ENCODE results near the gene NDUFB1. TPM values are rescaled to one million over a fixed set of nuclear protein-coding genes. Genes with fewer than 3 reads are reported as not detected.
A peak's percentile ranks its signal among the peaks of the same experiment; 100 is the strongest.

The NDUFB1 gene
- 100 to 1,000 TPM; 136 to 140 TPM for total RNA-seq

DNA sequence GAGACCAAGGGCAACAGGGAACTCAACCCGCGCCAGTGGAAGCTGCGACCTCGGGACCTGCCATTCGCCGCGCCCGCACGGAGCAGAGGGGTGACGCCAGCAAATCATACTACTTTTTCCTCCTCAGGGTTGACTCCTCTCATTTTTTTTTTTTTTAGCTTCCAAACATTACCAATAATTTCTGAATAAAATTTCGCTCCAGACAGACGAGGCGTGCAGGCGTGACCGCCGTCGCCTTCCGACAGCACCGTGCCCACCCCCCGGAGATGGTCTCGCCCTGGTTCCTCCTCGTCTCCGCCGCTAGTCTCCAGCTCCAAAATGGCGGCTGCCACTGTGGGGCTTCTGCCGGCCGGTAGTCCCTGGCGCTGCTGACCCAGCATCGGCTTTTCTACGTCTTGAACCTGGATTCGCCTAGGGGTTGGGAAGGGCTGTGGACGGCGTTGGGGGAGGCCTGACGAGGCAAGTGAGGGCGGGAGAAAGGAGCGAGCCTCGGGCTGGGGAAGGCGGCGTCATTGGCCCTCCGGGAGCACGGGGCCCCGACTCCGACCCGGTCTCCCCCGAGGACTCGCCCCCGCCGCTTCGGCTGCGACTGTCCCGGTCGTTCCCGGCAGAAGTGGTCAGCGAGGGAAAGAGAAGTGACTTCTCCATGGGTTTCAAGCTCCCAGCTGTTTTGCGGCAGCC lies at the start of gene NDUFB1, which contains the start of gene CPSF2:
NDUFB1 (minus strand) TSS at position 37 of the 681 bp plus-strand sequence. CDS start 4,069 bp downstream, outside the sequence.
CPSF2 (plus strand) TSS at position 300 of the 681 bp plus-strand sequence. CDS start 9,016 bp downstream, outside the sequence.
- Mint-ChIP-seq H3K27me3 (no peaks in the 10 kb centered on the region), H3K4me1 (peaks cover 50% of the 10 kb centered on the region), H3K9me3 (no peaks in the 10 kb centered on the region), H3K36me3 (ENCODE audit: low read depth) (peaks cover 47% of the 10 kb centered on the region), H3K27ac (peak within 1 kb of the TSS; percentile 97), H3K4me3 (peak within 1 kb of the TSS; percentile 85)
- POLR2A ChIA-PET, result interaction anchor here (0.7 to 11.2 kb wide), 18 partner anchors 12 to 1007 kb away, joined by 3 to 149 read pairs (median 4); partner anchors contain the start of genes ATXN3, PPP4R3A, TC2N and TRIP11
- CTCF ChIA-PET, result interaction anchor here (0.6 to 7.0 kb wide), 9 partner anchors 13 to 1020 kb away, joined by 3 to 141 read pairs (median 3); partner anchors contain the start of genes ATXN3 and TRIP11
- DNase-seq, result peak; percentile 86

DNA sequence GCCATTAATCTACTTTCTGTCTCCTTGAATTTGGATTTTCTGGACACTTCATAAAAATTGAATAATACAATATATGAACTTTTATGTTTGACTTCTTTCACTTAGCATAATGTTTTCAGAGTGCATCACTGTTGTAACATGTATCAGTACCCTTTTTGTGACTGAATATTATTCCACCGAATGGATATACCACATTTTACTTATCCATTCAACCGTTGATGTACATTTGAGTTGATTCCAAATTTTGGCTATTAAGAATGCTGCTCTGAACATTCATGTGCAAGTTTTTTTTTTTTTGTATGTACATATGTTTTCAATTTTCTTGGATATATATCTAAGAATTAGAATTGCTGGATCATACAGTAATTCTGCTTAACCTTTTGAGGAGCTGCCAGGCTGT lies 43.5 kb upstream of the NDUFB1 start:
- Mint-ChIP-seq H3K4me1 (no peaks in the 10 kb centered on the region), H3K27ac (no peak overlapping the region), H3K9me3 (peaks cover 6% of the 10 kb centered on the region), H3K27me3 (no peaks in the 10 kb centered on the region), H3K4me3 (no peak overlapping the region), H3K36me3 (ENCODE audit: low read depth) (peaks cover 60% of the 10 kb centered on the region)
- no peak for DNase-seq
- POLR2A ChIA-PET, result no interaction called here
- CTCF ChIA-PET, result no interaction called here

DNA sequence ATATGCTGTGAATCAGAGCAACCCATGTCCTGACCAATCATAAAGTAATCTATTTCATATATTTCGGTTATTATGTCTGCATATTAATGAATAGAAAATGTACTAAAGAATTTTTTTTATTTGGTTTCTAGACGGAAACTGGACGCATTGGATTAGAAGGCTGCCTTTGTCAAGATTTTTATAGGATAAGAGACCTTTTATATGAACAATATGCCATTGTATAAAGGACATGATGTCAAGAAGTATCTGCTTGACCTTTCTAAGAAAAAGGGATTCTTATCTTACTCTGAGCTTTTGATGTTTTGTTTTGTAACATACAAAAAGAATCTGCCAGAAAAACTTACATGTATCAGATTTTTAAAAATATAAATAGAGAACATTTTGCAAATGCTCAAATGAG lies 40.0 kb upstream of the NDUFB1 start:
- CTCF ChIA-PET, result no interaction called here
- H3K36me3 Mint-ChIP-seq (ENCODE audit: low read depth), result peaks cover 67% of the 10 kb centered on the region

DNA sequence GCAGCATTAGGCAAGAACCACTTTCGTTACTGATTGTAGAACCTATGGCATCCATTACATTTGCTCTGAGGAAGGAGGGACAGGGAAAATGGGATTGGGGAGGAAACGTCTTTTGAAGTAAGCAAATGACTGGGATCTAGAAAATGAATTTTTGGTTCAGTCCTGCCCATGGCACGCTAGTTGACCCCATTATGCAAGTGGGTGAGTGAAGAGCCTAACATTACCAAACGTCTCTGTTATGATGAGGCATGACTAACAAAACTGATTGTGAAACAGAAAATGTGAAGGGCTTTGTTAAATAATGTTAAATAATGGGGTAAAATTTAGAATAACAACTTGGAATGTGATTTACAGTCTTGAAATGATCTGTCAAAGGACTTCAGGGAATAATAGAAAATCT lies 39.1 kb upstream of the NDUFB1 start:
- Mint-ChIP-seq H3K9me3 (peaks cover 6% of the 10 kb centered on the region), H3K27me3 (no peaks in the 10 kb centered on the region), H3K27ac (no peak overlapping the region), H3K4me3 (no peak overlapping the region), H3K36me3 (ENCODE audit: low read depth) (peaks cover 72% of the 10 kb centered on the region), H3K4me1 (peaks cover 10% of the 10 kb centered on the region)
- POLR2A ChIA-PET, result no interaction called here
- no peak for DNase-seq
- CTCF ChIA-PET, result no interaction called here

More for the DNA sequence above, 40.0 kb upstream of the NDUFB1 start:
- POLR2A ChIA-PET, result no interaction called here
- DNase-seq, result no peak
- H3K9me3 Mint-ChIP-seq, result peaks cover 6% of the 10 kb centered on the region
- H3K27me3 Mint-ChIP-seq, result no peaks in the 10 kb centered on the region
- no peak overlapping the region for H3K27ac Mint-ChIP-seq
- peaks cover 10% of the 10 kb centered on the region for H3K4me1 Mint-ChIP-seq
- no peak overlapping the region for H3K4me3 Mint-ChIP-seq

DNA sequence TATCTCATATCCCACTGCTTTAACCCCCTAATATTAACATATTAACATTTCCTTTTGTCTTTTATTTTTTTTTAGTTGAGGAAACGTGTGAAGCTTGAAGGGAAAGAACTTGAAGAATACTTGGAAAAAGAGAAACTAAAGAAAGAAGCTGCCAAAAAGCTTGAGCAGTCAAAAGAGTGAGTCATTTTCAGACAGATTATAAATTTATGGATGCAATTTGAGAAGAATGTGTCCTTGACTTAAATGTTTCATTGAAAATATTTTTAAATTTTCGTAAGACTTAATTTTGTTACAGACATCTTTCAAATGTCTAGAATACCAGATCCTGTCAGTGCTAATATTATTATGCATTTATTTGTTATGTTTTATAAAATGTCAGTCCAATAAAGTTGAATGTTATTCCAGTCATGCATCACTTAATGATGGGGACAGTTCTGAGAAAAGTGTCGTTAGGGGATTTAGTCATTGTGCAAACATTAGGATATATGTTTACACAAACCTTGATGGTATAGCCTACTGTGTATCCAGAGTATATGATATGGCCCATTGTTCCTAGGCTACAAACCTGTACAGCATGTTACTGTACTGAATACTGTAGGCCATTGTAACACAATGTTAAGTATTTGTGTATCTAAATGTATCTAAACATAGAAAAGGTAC lies 32.9 kb upstream of the NDUFB1 start:
- CTCF ChIA-PET, result no interaction called here
- Mint-ChIP-seq H3K9me3 (no peaks in the 10 kb centered on the region), H3K27ac (no peak overlapping the region), H3K4me3 (no peak overlapping the region), H3K36me3 (ENCODE audit: low read depth) (peaks cover 52% of the 10 kb centered on the region), H3K4me1 (peaks cover 10% of the 10 kb centered on the region), H3K27me3 (no peaks in the 10 kb centered on the region)
- no peak for DNase-seq
- POLR2A ChIA-PET, result no interaction called here

DNA sequence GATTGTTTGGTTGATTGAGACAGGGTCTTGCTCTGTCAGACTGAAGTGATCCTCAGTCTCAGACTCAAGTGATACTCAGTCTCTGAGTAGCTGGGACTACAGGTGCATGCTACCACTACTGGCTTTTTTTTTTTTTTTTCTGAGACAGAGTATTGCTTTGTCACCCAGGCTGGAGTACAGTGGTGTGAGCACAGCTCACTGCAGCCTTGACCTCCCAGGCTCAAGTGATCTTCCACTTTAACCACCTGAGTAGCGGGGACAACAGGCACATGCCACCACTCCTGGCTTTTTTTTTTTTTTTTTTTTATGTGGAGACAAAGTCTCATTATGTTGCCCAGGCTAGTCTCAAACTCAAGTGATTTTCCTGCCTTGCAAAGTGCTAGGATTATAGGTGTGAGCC lies 32.1 kb upstream of the NDUFB1 start:
- Mint-ChIP-seq H3K27me3 (no peaks in the 10 kb centered on the region), H3K36me3 (ENCODE audit: low read depth) (peaks cover 52% of the 10 kb centered on the region), H3K9me3 (no peaks in the 10 kb centered on the region), H3K27ac (no peak overlapping the region), H3K4me3 (no peak overlapping the region), H3K4me1 (peaks cover 10% of the 10 kb centered on the region)
- no peak for DNase-seq
- ChIA-PET POLR2A (no interaction called here), CTCF (interaction anchor here (0.6 kb wide), 1 partner anchor 536 kb away, joined by 5 read pairs; no protein-coding TSS in a partner anchor)

DNA sequence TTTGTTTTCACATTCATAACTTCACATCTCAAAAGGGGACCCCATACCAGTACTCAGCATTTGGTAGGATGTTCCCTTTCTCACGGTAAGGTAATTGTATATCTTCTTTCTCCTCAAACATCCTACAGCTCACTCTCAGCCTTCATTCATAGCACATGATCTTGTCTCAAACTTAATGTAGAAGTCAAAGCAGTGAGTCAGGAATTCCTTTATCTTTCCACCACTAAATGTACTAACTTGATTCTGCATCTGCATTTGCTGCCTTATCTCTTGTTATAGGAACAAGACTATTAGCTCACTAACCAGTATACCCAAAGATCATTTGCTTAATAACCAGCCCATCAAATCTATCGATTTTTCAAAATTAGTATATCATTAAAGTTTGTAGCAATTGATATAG lies 23.2 kb upstream of the NDUFB1 start:
- H3K4me1 Mint-ChIP-seq, result peaks cover 5% of the 10 kb centered on the region
- no peak overlapping the region for H3K27ac Mint-ChIP-seq
- H3K27me3 Mint-ChIP-seq, result no peaks in the 10 kb centered on the region
- no peaks in the 10 kb centered on the region for H3K9me3 Mint-ChIP-seq
- ChIA-PET POLR2A (interaction anchor here (0.9 to 1.2 kb wide), 2 partner anchors 24 to 39 kb away, joined by 3 to 6 read pairs; partner anchors contain the start of gene ATXN3), CTCF (no interaction called here)
- DNase-seq, result no peak
- H3K4me3 Mint-ChIP-seq, result no peak overlapping the region
- peaks cover 58% of the 10 kb centered on the region for H3K36me3 Mint-ChIP-seq (ENCODE audit: low read depth)

DNA sequence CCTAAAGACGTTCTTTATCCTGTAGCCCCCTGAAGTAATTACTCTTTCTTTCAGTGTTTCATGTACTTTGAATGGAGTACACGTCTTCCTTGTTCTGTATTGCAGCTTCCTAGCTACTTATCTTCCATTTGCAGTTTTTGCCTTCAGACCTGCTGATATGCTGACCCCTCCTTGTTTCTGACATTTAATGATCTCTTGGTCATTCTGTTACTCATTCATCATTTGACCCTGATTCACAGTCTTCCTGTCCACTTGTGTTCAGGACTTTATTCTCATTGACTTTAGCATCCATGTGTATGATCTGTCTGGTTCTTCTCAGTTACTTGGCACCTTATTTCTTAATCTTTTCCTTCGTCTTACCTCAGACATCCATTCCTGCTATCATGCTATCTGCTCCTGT lies 22.5 kb upstream of the NDUFB1 start:
- H3K27ac Mint-ChIP-seq, result no peak overlapping the region
- no peaks in the 10 kb centered on the region for H3K27me3 Mint-ChIP-seq
- H3K4me3 Mint-ChIP-seq, result no peak overlapping the region
- ChIA-PET CTCF (no interaction called here), POLR2A (interaction anchor here (0.7 to 0.9 kb wide), 2 partner anchors 22 to 38 kb away, joined by 3 to 6 read pairs; partner anchors contain the start of genes ATXN3, CPSF2 and NDUFB1)
- peaks cover 5% of the 10 kb centered on the region for H3K4me1 Mint-ChIP-seq
- no peak for DNase-seq
- peaks cover 56% of the 10 kb centered on the region for H3K36me3 Mint-ChIP-seq (ENCODE audit: low read depth)
- no peaks in the 10 kb centered on the region for H3K9me3 Mint-ChIP-seq

DNA sequence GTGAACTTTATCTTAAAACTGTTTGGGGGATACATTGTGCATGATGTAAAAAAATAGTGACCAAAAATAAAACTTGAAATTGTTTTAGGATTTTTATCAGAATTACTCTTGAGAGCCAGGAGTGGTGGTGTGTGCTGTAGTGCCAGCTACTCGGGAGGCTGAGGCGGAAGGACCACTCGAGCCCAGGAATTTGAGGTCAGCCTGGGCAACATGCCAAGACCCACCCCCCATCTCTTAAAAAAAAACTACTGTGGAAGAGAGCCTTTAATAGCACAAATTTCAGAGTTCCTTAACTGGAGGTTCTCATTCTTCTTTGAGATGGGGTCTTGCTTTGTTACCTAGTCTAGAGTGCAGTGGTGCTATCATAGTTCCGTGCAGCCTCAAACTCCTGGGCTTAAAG lies 21.8 kb upstream of the NDUFB1 start:
- H3K4me3 Mint-ChIP-seq, result no peak overlapping the region
- DNase-seq, result no peak
- H3K36me3 Mint-ChIP-seq (ENCODE audit: low read depth), result peaks cover 57% of the 10 kb centered on the region
- no peaks in the 10 kb centered on the region for H3K9me3 Mint-ChIP-seq
- peaks cover 5% of the 10 kb centered on the region for H3K4me1 Mint-ChIP-seq
- CTCF ChIA-PET, result no interaction called here
- H3K27me3 Mint-ChIP-seq, result no peaks in the 10 kb centered on the region
- POLR2A ChIA-PET, result interaction anchor here (0.7 kb wide), 1 partner anchor 22 kb away, joined by 3 read pairs; the partner anchor contains the start of genes CPSF2 and NDUFB1
- H3K27ac Mint-ChIP-seq, result no peak overlapping the region

DNA sequence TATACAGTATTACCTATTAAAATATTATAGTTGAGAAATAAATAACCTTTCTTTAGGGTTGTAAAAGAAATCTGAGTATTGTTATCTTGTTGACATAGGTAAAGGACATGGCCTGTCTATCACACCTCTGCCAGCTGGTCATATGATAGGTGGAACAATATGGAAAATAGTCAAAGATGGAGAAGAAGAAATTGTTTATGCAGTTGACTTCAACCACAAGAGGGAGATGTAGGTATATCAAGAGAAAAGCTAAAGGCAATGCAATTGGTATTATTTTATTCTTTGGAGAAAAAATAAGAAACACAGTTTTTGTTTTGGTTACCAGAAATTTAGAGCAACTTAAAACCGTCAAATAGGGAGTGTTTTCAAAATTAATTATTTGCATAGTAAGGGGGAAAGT lies 13.8 kb upstream of the NDUFB1 start:
- DNase-seq, result no peak
- Mint-ChIP-seq H3K27ac (no peak overlapping the region), H3K4me3 (no peak overlapping the region), H3K36me3 (ENCODE audit: low read depth) (peaks cover 47% of the 10 kb centered on the region), H3K27me3 (no peaks in the 10 kb centered on the region), H3K4me1 (no peaks in the 10 kb centered on the region), H3K9me3 (no peaks in the 10 kb centered on the region)
- ChIA-PET POLR2A (interaction anchor here (5.4 kb wide), 1 partner anchor 14 kb away, joined by 30 read pairs; the partner anchor contains the start of genes CPSF2 and NDUFB1), CTCF (interaction anchor here (1.3 to 2.4 kb wide), 5 partner anchors 10 to 35 kb away, joined by 3 to 8 read pairs (median 4); no protein-coding TSS in a partner anchor)

DNA sequence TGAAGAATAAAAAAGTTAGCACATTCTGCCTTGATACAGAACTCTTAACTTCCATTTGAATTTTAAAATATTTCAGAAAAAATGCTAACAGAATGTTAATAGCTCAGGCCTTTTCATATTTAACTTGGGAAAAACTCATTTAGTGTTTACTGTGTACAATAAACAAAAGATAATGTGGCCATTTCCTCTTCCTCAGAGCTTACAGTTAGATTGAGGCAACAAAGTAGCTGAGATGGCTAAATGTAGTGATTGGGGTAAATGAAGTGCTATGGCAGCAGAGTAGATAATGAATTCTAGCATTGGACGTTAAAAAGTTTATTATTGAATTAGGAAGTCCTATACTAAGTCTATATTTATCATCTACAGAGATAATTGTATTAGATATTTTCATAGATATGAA lies 12.9 kb upstream of the NDUFB1 start:
- CTCF ChIA-PET, result interaction anchor here (0.8 to 2.4 kb wide), 7 partner anchors 9 to 34 kb away, joined by 3 to 8 read pairs (median 3); partner anchors contain the start of genes ATXN3, CPSF2 and NDUFB1
- peaks cover 54% of the 10 kb centered on the region for H3K36me3 Mint-ChIP-seq (ENCODE audit: low read depth)
- no peak overlapping the region for H3K4me3 Mint-ChIP-seq
- H3K27me3 Mint-ChIP-seq, result no peaks in the 10 kb centered on the region
- DNase-seq, result no peak
- POLR2A ChIA-PET, result interaction anchor here (1.1 to 5.4 kb wide), 2 partner anchors 14 to 468 kb away, joined by 3 to 30 read pairs; partner anchors contain the start of genes CPSF2 and NDUFB1
- peaks cover 4% of the 10 kb centered on the region for H3K4me1 Mint-ChIP-seq
- H3K27ac Mint-ChIP-seq, result no peak overlapping the region
- no peaks in the 10 kb centered on the region for H3K9me3 Mint-ChIP-seq

DNA sequence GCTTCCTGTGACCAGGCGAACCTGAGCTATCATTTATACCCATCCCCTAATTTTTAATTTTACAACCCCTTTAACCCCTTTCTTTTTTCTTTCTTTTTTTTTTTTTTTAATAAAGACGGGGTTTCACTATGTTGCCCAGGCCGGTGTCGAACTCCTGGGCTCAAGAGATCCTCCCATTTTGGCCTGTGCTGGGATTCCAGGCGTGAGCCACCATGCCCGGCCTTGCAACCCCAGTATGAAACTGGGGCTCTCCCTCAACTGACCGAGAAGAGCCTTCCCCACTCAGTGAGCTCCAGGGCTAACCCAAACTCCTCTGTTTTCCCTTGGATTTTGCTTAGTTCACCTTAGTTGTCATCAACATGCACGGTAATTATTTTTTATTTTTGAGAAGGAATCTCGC lies 1.3 kb upstream of the NDUFB1 start:
- Mint-ChIP-seq H3K9me3 (no peaks in the 10 kb centered on the region), H3K27ac (peak overlapping the region; percentile 97), H3K4me3 (peak overlapping the region; percentile 85), H3K36me3 (ENCODE audit: low read depth) (peaks cover 47% of the 10 kb centered on the region), H3K4me1 (peaks cover 60% of the 10 kb centered on the region), H3K27me3 (no peaks in the 10 kb centered on the region)
- DNase-seq, result no peak
- POLR2A ChIA-PET, result interaction anchor here (1.5 to 11.2 kb wide), 8 partner anchors 11 to 613 kb away, joined by 4 to 149 read pairs (median 12); partner anchors contain the start of genes ATXN3, PPP4R3A, TC2N and TRIP11
- CTCF ChIA-PET, result interaction anchor here (0.7 to 7.0 kb wide), 5 partner anchors 16 to 898 kb away, joined by 3 to 141 read pairs (median 5); partner anchors contain the start of genes ATXN3 and TRIP11

DNA sequence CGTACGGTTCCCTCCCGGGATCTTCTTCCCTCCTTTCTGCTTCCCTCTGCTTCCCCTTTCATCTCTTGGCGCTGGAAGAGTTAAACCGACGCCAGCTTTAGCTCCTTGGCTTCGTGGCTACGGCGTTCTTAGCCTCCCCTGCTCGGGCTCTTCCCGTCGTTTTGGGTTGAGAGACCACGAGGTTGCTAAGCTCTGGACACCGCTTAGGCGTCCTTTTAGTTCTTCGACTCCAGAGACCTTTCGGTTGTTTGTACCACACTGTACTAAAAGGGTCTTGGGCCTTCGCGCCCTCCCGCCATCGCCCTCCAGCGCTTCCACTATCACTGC lies 808 bp upstream of the NDUFB1 start:
- Mint-ChIP-seq H3K36me3 (ENCODE audit: low read depth) (peaks cover 47% of the 10 kb centered on the region), H3K4me1 (peaks cover 55% of the 10 kb centered on the region)

More for the DNA sequence above, 808 bp upstream of the NDUFB1 start:
- Mint-ChIP-seq H3K27ac (peak overlapping the region; percentile 97), H3K4me3 (peak overlapping the region; percentile 85), H3K27me3 (no peaks in the 10 kb centered on the region), H3K9me3 (no peaks in the 10 kb centered on the region)
- CTCF ChIA-PET, result interaction anchor here (0.7 to 7.0 kb wide), 7 partner anchors 15 to 1019 kb away, joined by 3 to 141 read pairs (median 3); partner anchors contain the start of genes ATXN3 and TRIP11
- DNase-seq, result peak; percentile 20
- POLR2A ChIA-PET, result interaction anchor here (1.1 to 11.2 kb wide), 10 partner anchors 11 to 1008 kb away, joined by 3 to 149 read pairs (median 8); partner anchors contain the start of genes ATXN3, PPP4R3A, TC2N and TRIP11
